HG03571 (cell line): ENCODE data around the gene GLTP.
"Not testable (repeated sequence)": the region's sequence is repeated elsewhere in the genome, so short reads cannot be mapped to it uniquely, and the experiment has no call there.

Source experiments
- ATAC-seq: cut with Tn5 transposase; IDR thresholded peaks from one replicate; pipeline ENCODE4 v1.9.1; 2021; ENCODE audit not compliant: unreplicated experiment

GLTP gene

DNA sequence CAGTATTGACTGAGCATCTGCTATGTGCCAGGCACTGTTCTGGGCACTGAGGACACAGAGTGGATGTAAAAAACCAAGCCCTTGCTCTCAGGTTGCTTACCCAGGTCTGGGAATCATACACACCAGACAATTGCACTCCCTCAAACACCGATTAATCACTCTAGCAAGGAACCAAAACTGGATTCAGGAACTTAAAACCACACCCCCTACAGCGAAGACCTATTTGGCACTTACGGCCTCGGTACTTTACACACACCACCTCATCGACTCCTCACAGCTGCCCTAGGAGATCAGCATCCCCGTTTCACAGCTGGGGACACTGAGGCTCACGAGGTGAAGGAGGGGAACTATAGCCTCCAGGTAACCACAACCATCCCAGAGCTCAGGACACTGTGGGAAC, 1.6 kb downstream of the GLTP start:
- ATAC-seq, result no peak

DNA sequence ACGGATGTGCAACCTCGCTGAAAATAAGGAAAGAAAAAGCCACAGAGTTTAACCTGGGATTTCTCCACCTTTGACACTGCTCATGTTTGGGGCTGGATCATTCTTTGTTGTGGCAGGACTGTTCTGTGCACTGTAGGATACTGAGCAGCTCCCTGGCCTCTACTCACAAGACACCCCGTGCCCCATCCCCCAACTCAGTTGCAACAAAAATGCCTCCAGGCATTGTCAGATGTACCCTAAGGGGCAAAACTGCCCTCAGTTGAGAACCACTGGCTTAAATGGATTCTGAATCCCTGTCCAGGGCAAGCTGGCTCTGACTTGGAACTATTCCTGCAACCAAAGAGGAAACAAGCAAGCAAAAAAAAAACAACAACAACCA, 2.1 kb downstream of the GLTP start:
- no peak for ATAC-seq

DNA sequence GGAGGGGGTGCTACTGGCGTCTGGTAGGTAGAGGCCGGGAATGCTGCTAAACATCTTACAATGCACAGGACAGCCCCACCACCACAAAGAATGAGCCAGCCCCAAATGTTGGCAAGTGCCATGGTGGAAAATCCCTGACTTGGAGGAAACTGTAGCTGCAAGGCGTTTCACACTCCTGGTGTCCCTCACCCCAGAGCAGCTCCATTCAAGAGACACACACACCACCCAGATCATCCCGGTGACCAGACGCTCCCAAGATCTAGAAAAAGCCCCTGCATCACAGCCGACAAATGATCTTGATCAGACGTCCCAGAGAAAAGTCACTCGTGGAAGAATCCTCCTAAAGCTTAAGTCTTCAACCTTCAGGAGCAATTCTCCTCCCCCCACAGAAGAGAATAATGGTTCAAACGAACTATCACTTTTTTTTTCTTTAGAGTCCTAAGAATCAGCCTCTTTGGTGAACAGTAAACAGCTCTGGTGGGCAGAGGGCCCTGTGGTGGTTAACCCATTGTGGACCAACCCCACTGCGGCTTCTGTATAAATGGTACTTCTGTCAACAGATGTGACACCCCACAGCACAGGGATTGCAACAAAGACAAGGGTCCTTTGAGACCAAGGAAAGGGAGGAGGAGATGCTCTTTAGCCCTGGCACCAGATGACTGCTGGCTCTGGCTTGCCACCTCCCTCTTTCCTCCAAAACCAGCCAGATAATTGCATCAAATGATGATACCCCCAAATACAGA, 2.7 kb downstream of the GLTP start:
- ATAC-seq, result no peak

- ATAC-seq, result no peak
These were observed 3.9 kb downstream of the GLTP start for GRCh38 chr12:109876406-109876805.

- ATAC-seq, result no peak
These were observed 4.7 kb downstream of the GLTP start for GRCh38 chr12:109875572-109876131.

GRCh38 chr12:109873653-109874052, 6.7 kb downstream of the GLTP start:
- ATAC-seq, result no peak

DNA sequence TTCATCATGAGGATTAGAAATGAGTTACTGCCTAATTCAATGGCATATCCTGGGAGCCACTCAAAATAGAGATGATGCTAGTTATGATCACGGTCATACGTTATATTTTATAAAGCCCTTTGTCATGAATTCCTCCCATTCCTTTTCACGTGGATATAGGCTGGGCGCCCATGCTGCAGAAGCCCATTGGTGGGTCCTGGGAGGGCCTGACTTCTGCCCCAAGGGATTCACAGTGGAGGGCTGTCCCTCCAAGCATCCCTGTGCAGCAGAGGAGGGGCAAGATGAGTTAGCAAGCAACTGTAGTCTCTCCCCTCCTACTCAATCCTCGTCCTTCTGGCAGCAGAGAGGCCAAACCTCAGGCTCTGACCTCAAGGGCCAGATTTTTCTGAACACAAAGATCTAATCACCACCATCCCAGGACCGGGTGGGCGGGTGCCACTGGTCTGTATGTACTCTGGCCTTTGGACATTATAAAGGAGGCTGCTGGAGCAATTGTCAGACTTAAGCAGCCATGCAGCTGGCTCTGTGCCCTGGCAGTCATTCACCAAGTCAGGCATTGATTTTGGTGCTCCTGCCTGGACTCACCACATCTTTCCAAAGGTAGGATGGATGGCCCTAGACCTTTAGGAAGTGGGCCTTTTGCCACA, 8.6 kb downstream of the GLTP start:
- ATAC-seq, result no peak

DNA sequence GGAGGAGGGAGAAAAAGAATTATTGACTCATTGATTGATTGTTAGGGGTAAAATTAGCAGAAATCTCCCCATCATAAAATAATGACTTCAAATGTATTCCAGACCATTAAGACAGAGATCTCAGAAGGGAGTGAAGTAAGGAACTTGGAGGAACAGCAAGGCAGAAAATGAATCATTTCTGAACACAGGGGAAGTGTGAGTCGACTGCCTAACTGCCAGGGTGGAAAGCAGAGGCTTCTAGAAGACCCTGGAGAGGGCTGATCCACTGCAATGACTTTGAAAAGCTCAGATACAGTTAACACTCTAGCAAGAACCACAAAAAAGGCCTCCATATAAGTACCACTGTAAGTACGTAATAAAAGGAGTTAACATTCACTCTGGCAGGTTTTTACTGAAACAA, 9.7 kb downstream of the GLTP start:
- ATAC-seq, result no peak

DNA sequence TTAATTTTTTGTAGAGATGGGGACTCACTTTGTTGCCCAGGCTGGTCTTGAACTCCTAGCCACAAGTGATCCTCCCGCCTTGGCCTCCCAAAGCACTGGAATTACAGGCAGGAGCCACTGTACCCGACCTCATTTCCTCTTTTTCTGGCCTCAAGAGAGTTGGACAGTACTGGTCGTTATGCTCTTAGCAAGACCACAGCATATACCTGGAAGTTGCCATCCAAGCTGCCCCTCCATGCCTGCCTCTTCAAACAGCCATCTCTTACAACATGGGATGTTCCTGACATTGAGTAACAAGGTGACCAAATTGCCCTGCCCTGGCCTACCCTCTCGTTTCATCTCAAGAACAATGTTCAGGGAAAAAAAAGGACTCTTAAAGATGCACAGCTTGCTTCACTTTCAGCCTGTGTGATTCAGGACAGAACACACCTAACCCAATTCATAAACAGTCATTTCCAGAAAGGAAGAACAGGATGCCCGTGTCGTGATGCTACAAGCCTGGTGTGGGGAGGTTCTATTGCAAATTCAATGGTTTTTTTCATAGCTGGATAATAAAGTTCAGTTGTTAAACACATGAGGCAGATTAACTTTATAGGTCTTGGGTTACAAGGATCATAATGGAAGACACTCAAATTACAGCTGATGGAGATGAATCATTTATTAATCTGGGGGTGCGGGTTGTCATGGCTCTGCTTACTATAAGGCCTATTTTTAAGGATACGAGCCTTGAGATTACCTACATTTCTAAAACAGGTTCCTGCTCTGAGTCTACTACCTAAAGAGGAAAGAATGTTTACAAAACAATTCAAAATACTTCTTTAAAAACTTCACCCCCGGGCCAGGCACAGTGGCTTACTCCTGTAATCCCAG, 11.9 kb downstream of the GLTP start:
- no peak for ATAC-seq

- no peak for ATAC-seq
These were observed 15.4 kb downstream of the GLTP start for GRCh38 chr12:109864916-109865315.

DNA sequence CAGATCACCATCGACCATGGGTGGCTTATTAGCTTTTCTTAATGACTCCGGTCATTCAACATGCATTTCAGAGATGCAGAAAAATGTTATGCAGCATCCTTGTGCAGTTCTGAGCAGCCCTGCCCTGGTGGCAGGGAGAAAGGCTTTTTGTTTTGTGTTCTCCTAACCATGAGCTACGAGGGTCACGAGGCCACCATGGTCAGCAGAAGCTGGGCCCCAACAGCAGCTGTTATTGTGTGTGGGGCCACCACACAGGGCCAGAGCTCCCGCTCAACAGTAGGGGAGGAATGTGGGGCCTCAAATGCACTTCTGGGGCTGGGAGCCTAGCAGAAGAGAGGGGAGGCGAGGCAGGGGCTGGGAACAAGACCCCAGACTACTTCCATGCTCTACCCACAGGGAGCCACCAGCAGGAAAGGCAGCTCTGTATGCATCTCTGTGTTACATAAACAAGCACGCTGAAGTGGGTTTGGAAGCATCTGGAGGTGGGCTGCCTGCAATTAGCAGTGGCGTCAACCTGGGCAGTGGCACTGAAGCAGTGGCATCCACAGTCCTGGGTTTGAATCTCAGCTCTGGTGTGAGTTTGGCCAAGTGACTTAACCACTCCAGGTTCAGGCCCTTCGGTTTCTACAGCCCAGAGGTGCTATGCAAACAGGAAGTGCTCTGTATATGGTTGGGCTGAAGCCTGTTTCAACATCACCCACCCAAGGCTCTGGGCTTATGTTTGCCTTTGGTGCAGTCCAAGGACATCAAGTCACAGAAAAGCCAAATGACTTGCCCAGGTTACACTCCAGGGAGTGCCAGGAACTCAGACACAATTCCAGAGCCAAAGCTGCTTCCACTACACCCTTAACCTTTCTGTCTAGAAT, 16.3 kb downstream of the GLTP start:
- no peak for ATAC-seq

GRCh38 chr12:109862491-109862890, 17.9 kb downstream of the GLTP start:
- not testable (repeated sequence) for ATAC-seq

DNA sequence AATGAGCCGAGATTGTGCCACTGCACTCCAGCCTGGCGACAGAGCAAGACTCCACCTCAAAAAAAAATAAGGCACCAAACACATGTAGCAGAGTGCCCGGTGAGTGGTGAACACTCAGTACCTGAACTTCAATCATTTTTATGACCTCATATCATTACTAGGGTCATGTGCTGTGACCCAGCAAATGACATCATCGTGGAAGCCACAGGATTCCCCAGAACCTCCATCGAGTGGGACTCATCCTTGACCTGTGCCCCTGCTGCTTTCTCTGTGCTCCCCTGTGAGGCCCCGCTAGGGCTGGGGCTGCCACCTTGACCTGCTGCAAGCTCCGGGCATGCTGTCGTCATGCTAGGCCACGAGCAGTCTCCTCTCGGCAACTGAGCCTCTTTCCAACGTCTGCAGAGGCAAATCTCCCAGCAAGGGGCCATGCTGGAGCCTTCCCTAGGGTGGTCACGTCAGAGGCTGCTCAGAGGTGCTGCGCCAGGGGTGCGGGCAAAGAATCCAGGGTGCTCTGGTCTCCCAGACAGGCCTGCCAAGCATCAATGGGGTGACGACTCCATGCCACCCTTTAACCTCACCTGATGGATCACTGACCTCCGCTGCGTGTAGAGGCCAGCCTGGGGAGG, 18.5 kb downstream of the GLTP start:
- ATAC-seq, result no peak

GRCh38 chr12:109860977-109861376, 19.4 kb downstream of the GLTP start:
- ATAC-seq, result no peak

- no peak for ATAC-seq
These were observed 21.6 kb downstream of the GLTP start for GRCh38 chr12:109858764-109859163.

DNA sequence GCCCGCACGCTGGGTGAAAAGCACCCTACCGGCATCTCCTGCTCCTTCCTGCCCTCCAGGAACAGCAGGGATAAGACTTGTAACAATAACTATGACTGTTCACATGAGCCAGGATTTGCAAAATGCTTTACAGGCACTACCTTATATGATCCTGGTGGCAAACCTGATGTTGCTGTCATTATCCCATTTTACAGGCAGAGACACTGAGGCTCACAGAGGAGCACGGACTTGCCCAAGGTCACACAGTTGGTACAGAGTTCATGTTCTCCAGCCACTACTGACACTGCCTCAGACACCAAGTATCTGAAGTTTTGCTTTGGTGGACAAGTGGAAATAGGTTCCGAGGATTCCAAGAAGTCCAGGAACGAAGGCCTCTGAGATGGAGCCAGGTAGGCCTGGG, 22.6 kb downstream of the GLTP start:
- no peak for ATAC-seq

GRCh38 chr12:109855377-109855776, 25.0 kb downstream of the GLTP start:
- no peak for ATAC-seq

DNA sequence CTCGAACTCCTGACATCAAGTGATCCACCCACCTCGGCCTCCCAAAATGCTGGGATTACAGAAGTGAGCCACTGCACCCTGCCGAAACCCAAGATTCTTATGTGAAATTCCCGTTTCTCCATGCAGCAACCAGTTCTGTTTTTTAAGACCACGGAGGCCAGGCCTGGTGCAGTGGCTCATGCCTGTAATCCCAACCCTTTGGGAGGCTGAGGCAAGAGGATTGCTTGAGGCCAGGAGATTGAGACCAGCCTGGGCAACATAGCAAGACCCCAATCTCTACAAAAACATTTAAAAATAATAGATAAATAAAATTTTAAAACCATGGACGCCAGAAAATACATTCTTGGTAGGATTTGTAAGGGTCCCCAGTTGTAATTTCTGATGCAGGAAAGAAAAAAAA, 29.8 kb downstream of the GLTP start:
- ATAC-seq, result not testable (repeated sequence)

- ATAC-seq, result no peak
These were observed 33.1 kb downstream of the GLTP start for GRCh38 chr12:109847142-109847735.

GRCh38 chr12:109845824-109846205, 34.5 kb downstream of the GLTP start:
- no peak for ATAC-seq
